OCI-LY7 (cell line): ENCODE measurements around the gene MAPRE3. TPM values are rescaled to one million over a fixed set of nuclear protein-coding genes. Genes with fewer than 3 reads are reported as not detected.

Experiments
- BruUV-seq: library from RNA; stranded (reverse); fragments of 400-500 nt; replicated peaks from 2 replicates; lab custom pipeline; 2021; lab: Mats Ljungman, UMichigan
- CTCF ChIA-PET: fragments of 300-600 bp; sonication (Branson Sonifier 250); formaldehyde crosslinking; loops from one replicate; lab custom pipeline; 2022; ENCODE audit warnings: antibody characterized with exemption; ENCODE audit not compliant: unreplicated experiment; lab: Charles Lee
- POLR2A ChIA-PET: fragments of 300-600 bp; sonication (Branson Sonifier 250); formaldehyde crosslinking; loops from one replicate; lab custom pipeline; 2022; ENCODE audit warnings: antibody characterized with exemption; lab: Charles Lee
- DNase-seq: peaks from one replicate; pipeline ENCODE4 v3.0.0-alpha.2; 2015; ENCODE audit warnings: low spot score
- H2AFZ ChIP-seq: fragments of 200-600 bp; sonication (generic), shearing (Covaris generic); 2 replicates; pipeline ENCODE4 v1.6.1; 2014; ENCODE audit warnings: mild to moderate bottlenecking, antibody characterized with exemption, low read length, moderate library complexity
- H3K27ac ChIP-seq: fragments of 200-600 bp; sonication (generic); 2 replicates; pipeline ENCODE4 v1.5.1; 2014; ENCODE audit warnings: mixed run types, low read depth, mild to moderate bottlenecking, moderate library complexity, low read length, inconsistent platforms; ENCODE audit not compliant: poor library complexity, severe bottlenecking
- H3K36me3 ChIP-seq: fragments of 200-600 bp; sonication (generic); 2 replicates; pipeline ENCODE4 v1.6.1; 2014; ENCODE audit warnings: mild to moderate bottlenecking, antibody characterized with exemption, low read length, moderate library complexity, mixed read lengths; ENCODE audit not compliant: insufficient read depth
- H3K4me1 ChIP-seq: fragments of 200-600 bp; sonication (generic); 2 replicates; pipeline ENCODE4 v1.5.1; 2014; ENCODE audit warnings: mild to moderate bottlenecking, low read length; ENCODE audit not compliant: insufficient read depth, poor library complexity, severe bottlenecking
- H3K4me2 ChIP-seq: fragments of 200-600 bp; sonication (generic); 2 replicates; pipeline ENCODE4 v1.6.1; 2014; ENCODE audit warnings: mild to moderate bottlenecking, low read length
- H3K4me3 ChIP-seq: fragments of 200-600 bp; sonication (generic); 2 replicates; pipeline ENCODE4 v1.5.1; 2014; ENCODE audit warnings: mild to moderate bottlenecking, low read depth, low read length; ENCODE audit not compliant: poor library complexity, severe bottlenecking
- H3K79me2 ChIP-seq: fragments of 200-600 bp; sonication (generic); 2 replicates; pipeline ENCODE4 v1.6.1; 2016; ENCODE audit warnings: low read depth, mild to moderate bottlenecking, low read length, moderate library complexity, mixed read lengths; ENCODE audit not compliant: insufficient read depth
- H3K9me2 ChIP-seq: fragments of 200-600 bp; sonication (generic); 2 replicates; pipeline ENCODE4 v1.6.1; 2016; ENCODE audit warnings: mild to moderate bottlenecking, low read length, mixed read lengths; ENCODE audit not compliant: insufficient read depth
- H3K9me3 ChIP-seq: fragments of 200-600 bp; sonication (generic); 2 replicates; pipeline ENCODE4 v1.6.1; 2014; ENCODE audit warnings: mild to moderate bottlenecking, mixed run types, low read length, mixed read lengths
- H4K20me1 ChIP-seq: fragments of 200-600 bp; sonication (generic); 2 replicates; pipeline ENCODE4 v1.6.1; 2014; ENCODE audit warnings: mild to moderate bottlenecking, antibody characterized with exemption, low read length, moderate library complexity, mixed read lengths; ENCODE audit not compliant: insufficient read depth
- CTCF ChIP-seq: fragments of 200-600 bp; sonication (generic); conservative IDR thresholded peaks from 2 replicates; pipeline ENCODE4 v1.5.1; 2014; ENCODE audit warnings: mild to moderate bottlenecking, antibody characterized with exemption, low read length, moderate library complexity, mixed read lengths
- EZH2phosphoT487 ChIP-seq: fragments of 200-600 bp; sonication (generic); IDR thresholded peaks from 2 replicates; pipeline ENCODE4 v1.6.1; 2018; ENCODE audit warnings: low read depth, borderline replicate concordance, mild to moderate bottlenecking, mixed run types, antibody characterized with exemption, low read length, moderate library complexity, mixed read lengths
- intact Hi-C: fragments of 100-400 bp; cut with micrococcal nuclease; formaldehyde crosslinking; loops from one replicate; pipeline ENCODE4 v1.10.0; 2022; ENCODE audit not compliant: unreplicated experiment
- total RNA-seq, 2 experiments: library from RNA; depleted of rRNA in 1 of 2; stranded (reverse); fragments of >200 nt in 1 of 2; shearing (Covaris generic) in 1 of 2; gene quantifications; 2 replicates each; pipeline ENCODE4 v1.2.3, GENCODE V29; 2014 to 2022

MAPRE3 gene
- total RNA-seq, 2 experiments from 2014 or later = not detected

DNA sequence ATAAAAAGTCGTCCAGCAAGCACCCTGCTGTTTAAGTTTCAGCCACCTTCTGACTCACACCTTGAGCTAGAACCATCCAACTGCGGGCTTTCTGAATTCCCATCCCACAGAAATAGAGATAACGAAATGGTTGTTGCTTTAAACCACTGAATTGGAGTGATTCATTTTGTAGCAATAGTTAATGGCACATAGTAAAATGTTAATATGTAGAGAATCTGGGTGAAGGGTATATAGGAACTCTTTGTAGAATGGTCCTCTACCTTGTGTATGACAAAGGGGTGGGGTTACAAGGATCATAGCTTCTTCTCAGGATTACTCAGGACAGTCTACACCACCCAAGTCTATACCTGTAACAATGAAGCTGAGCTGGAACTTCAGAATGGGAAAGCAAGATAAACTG is 2.4 kb upstream of the MAPRE3 start:
- H3K27ac ChIP-seq = no peak overlapping the region
- H3K4me1 ChIP-seq = no peaks in the 10 kb centered on the region
- H3K9me3 ChIP-seq = no peaks in the 10 kb centered on the region
- DNase-seq = no peak
- H2AFZ ChIP-seq = no peak overlapping the region
- ChIA-PET POLR2A (interaction anchor here (1.1 kb wide), 1 partner anchor 13 kb away, joined by 4 read pairs; no protein-coding TSS in a partner anchor), CTCF (no interaction called here)
- TF ChIP-seq CTCF (no peak), EZH2phosphoT487 (no peak)
- no peak overlapping the region for H3K4me3 ChIP-seq
- no TSS peak for BruUV-seq
- H4K20me1 ChIP-seq = no peaks in the 10 kb centered on the region
- no peaks in the 10 kb centered on the region for H3K79me2 ChIP-seq
- intact Hi-C loops = no loop called here
- no peak overlapping the region for H3K4me2 ChIP-seq
- H3K36me3 ChIP-seq = no peaks in the 10 kb centered on the region
- no peaks in the 10 kb centered on the region for H3K9me2 ChIP-seq

- no TSS peak for BruUV-seq
- Histone ChIP-seq H2AFZ (no peak overlapping the region), H3K4me3 (no peak overlapping the region), H3K79me2 (no peaks in the 10 kb centered on the region), H3K9me3 (no peaks in the 10 kb centered on the region), H3K27ac (no peak overlapping the region), H3K4me2 (no peak overlapping the region), H3K36me3 (no peaks in the 10 kb centered on the region), H4K20me1 (no peaks in the 10 kb centered on the region), H3K9me2 (no peaks in the 10 kb centered on the region), H3K4me1 (no peaks in the 10 kb centered on the region)
- TF ChIP-seq CTCF (no peak), EZH2phosphoT487 (no peak)
- ChIA-PET CTCF (interaction anchor here (0.9 kb wide), 1 partner anchor 322 kb away, joined by 6 read pairs; no protein-coding TSS in a partner anchor), POLR2A (interaction anchor here (0.7 kb wide), 1 partner anchor 137 kb away, joined by 3 read pairs; no protein-coding TSS in a partner anchor)
- no peak for DNase-seq
- intact Hi-C loops = no loop called here
These were observed 1.2 kb upstream of the MAPRE3 start for GRCh38 chr2:26969077-26969844.
